ENCODE data around the gene SPATS2L. TPM values are rescaled to one million over a fixed set of nuclear protein-coding genes. Genes with fewer than 3 reads are reported as not detected.
A peak's percentile ranks its signal among the peaks of the same experiment; 100 is the strongest.

Gene SPATS2L
- total and polyA plus RNA-seq, 2 of the 13 experiments (the other 11 are each of a cell fraction or from before 2014, with no cell fraction given): 154 to 212 TPM

- TF ChIP-seq ZNF121 (CRISPR knock-in tag; IDR thresholded peaks at IDR 0.05) (peak; percentile 68; the same call in 1 of the 2 replicates), THAP11 (CRISPR knock-in tag; IDR thresholded peaks at IDR 0.05) (peak; percentile 89), ZBTB26 (CRISPR knock-in tag; IDR thresholded peaks at IDR 0.05; ENCODE audit: borderline replicate concordance) (no peak), ETS1 (CRISPR knock-in tag; IDR thresholded peaks at IDR 0.05) (no peak), PRMT3 (CRISPR knock-in tag; IDR thresholded peaks at IDR 0.05; ENCODE audit: borderline replicate concordance, low read depth) (peak; percentile 86; the same call in 1 of the 2 replicates), HNF1B (CRISPR knock-in tag; IDR thresholded peaks at IDR 0.05) (peak; percentile 48; the same call in 1 of the 2 replicates), KLF9 (CRISPR knock-in tag; IDR thresholded peaks at IDR 0.05; ENCODE audit: low read depth) (peak; percentile 87; the same call in 1 of the 2 replicates), CREB3 (CRISPR knock-in tag; IDR thresholded peaks at IDR 0.05) (0 out of 2 replicates have a peak, but pooled peaks have one; percentile 30), RELA (CRISPR knock-in tag; IDR thresholded peaks at IDR 0.05) (peak; percentile 60; the same call in 1 of the 2 replicates), TCF7 (IDR thresholded peaks at IDR 0.05; ENCODE audit: low read depth) (no peak), GPN1 (CRISPR knock-in tag; IDR thresholded peaks at IDR 0.05; ENCODE audit: borderline replicate concordance) (no peak), DNMT3B (CRISPR knock-in tag; conservative IDR thresholded peaks at IDR 0.05) (no peak), LCORL (IDR thresholded peaks at IDR 0.05) (no peak), LCORL (CRISPR knock-in tag; IDR thresholded peaks at IDR 0.05) (peak; percentile 87), ZNF850 (CRISPR knock-in tag; conservative IDR thresholded peaks at IDR 0.05) (no peak), NFE2L2 (IDR thresholded peaks at IDR 0.05; ENCODE audit: low read length) (no peak), NFKBIZ (CRISPR knock-in tag; IDR thresholded peaks at IDR 0.05) (no peak), ZNF335 (CRISPR knock-in tag; IDR thresholded peaks at IDR 0.05) (no peak), PCBP2 (optimal IDR thresholded peaks at IDR 0.05; ENCODE audit: low read depth, low read length, poor library complexity, severe bottlenecking) (no peak), ZNF607 (CRISPR knock-in tag; IDR thresholded peaks at IDR 0.05; ENCODE audit: borderline replicate concordance) (peak; percentile 94), ZNF772 (CRISPR knock-in tag; IDR thresholded peaks at IDR 0.05) (peak; percentile 93; the same call in 1 of the 2 replicates)
- TF ChIP-seq, protein P1, sequence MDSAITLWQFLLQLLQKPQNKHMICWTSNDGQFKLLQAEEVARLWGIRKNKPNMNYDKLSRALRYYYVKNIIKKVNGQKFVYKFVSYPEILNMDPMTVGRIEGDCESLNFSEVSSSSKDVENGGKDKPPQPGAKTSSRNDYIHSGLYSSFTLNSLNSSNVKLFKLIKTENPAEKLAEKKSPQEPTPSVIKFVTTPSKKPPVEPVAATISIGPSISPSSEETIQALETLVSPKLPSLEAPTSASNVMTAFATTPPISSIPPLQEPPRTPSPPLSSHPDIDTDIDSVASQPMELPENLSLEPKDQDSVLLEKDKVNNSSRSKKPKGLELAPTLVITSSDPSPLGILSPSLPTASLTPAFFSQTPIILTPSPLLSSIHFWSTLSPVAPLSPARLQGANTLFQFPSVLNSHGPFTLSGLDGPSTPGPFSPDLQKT (CRISPR knock-in tag; IDR thresholded peaks at IDR 0.05; ENCODE audit: borderline replicate concordance): no peak
- TF ChIP-seq, protein P2, sequence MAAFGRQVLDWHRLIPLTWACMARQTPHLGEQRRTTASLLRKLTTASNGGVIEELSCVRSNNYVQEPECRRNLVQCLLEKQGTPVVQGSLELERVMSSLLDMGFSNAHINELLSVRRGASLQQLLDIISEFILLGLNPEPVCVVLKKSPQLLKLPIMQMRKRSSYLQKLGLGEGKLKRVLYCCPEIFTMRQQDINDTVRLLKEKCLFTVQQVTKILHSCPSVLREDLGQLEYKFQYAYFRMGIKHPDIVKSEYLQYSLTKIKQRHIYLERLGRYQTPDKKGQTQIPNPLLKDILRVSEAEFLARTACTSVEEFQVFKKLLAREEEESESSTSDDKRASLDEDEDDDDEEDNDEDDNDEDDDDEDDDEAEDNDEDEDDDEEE (CRISPR knock-in tag; IDR thresholded peaks at IDR 0.05): no peak
Measured at GRCh38 chr2:200509612-200510433, 203.3 kb downstream of the SPATS2L start, which contains the start of gene KCTD18 (continued).
